IgD-negative memory B cell (primary cell): Measurements from ENCODE around the gene NCF4. TPM values are rescaled to one million over a fixed set of nuclear protein-coding genes. Genes with fewer than 3 reads are reported as not detected.

Experiments used
- H3K27ac Mint-ChIP-seq, 3 donors: one replicate each; pipeline ENCODE4 v1.8.0; 2020 to 2022; ENCODE audit warnings: mild to moderate bottlenecking in 3 of 3, mixed read lengths in 3 of 3, moderate library complexity in 1 of 3
- H3K27me3 Mint-ChIP-seq: one replicate; pipeline ENCODE4 v1.8.0; 2021; ENCODE audit warnings: mixed read lengths
- H3K36me3 Mint-ChIP-seq: one replicate; pipeline ENCODE4 v1.8.0; 2020; ENCODE audit warnings: mild to moderate bottlenecking, mixed read lengths
- H3K4me1 Mint-ChIP-seq, 3 donors: one replicate each; pipeline ENCODE4 v1.8.0; 2020 to 2022; ENCODE audit warnings: mixed read lengths in 3 of 3, mild to moderate bottlenecking in 1 of 3
- H3K4me3 Mint-ChIP-seq, 4 donors: one replicate each; pipeline ENCODE4 v1.8.0; 2020 to 2022; ENCODE audit warnings: mild to moderate bottlenecking in 4 of 4, mixed read lengths in 4 of 4, moderate library complexity in 3 of 4
- H3K9me3 Mint-ChIP-seq, 3 donors: one replicate each; pipeline ENCODE4 v1.8.0; 2020 to 2021; ENCODE audit warnings: mixed read lengths in 3 of 3, mild to moderate bottlenecking in 1 of 3
- polyA plus RNA-seq: library from polyadenylated mRNA; unstranded; fragments of 300-500 nt; fragmentation: Illumina TruSeq; gene quantifications from one replicate; pipeline ENCODE4 v1.2.3, GENCODE V29; 2021

NCF4 gene
- polyA plus RNA-seq = 121 TPM

DNA sequence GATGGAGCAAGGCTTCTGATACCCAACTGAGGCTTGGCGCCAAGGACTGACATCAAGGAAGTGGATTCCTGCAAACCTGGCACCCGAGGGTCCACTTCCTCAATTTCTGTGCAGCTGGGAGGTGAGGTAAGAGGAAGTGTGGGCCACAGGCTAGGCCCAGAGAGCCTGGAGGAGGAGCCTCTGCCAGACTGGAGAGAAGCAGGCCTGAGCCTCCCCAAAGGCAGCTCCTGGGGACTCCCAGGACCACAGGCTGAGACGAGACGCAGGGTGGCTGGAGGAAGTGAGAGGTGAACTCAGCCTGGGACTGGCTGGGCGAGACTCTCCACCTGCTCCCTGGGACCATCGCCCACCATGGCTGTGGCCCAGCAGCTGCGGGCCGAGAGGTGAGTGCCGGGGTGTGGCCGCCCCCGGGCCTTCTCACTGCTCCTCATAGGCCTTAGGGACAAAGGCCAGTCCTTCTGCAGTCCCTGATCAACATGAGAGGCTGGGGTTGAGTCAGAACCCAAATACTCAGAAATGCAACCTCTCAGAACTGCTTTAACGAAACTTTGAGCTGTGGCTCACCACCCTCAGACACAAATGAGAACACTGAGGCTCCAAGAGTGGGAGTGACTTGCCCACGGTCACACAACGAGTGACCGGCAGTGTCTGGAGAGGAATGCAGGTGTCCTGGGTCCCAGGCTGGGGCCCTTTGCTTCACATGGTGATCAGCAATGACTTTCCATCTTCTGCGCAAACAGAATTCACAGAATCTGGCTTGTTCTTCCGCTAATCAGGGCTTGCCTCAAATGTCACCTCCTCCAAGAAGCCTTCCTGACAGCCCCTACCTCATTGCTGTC lies at the start of gene NCF4:
NCF4 (plus strand) TSS at position 186 of the 839 bp plus-strand sequence; CDS start at position 352, 166 bp downstream.
- Mint-ChIP-seq H3K4me3 (peak within 1 kb of the TSS; percentile 81 to 92 (median 87)), H3K27ac (peak within 1 kb of the TSS; percentile 85 to 96 (median 93)), H3K4me1 (peaks cover 40 to 44% (median 40%) of the 10 kb centered on the region in 3 donors), H3K9me3 (no peaks in the 10 kb centered on the region), H3K27me3 (no peaks in the 10 kb centered on the region), H3K36me3 (peaks cover 5% of the 10 kb centered on the region)

DNA sequence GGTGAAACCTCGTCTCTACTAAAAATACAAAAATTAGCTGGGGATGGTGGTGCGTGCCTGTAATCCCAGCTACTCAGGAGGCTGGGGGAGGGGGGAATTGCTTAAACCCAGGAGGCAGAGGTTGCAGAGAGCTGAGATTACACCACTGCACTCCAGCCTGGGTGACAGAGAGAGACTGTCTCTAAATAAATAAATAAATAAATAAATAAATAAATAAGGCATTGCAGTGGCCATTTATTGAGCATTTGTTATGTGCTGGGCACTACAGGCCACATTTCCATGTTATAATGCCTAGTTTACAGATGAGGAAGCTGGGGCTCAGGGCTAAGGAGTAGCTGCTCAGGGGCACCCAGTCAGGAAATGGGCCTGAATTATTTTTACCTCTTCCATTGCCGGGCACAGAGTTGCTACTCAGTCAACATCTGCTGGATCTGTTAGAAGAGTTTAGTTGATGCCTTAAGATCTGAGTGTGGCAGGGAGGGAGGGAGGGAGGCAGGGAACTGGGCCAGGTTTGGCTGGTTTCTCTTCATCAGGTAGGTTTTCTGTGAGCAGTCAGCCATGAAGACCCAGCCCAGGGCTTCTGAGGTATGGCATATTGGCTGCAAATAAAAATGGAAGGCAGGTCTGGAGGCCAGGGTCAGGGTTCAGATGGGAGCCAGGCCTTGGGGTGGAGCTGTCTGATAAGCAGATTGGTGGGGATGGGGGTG lies 49.6 kb upstream of the NCF4 start:
- Mint-ChIP-seq H3K36me3 (no peaks in the 10 kb centered on the region), H3K4me1 (peaks cover 0 to 2% (median 1%) of the 10 kb centered on the region in 3 donors), H3K27me3 (peaks cover 38% of the 10 kb centered on the region), H3K27ac (no peak overlapping the region), H3K4me3 (no peak overlapping the region), H3K9me3 (no peaks in the 10 kb centered on the region)

- H3K27ac Mint-ChIP-seq = no peak overlapping the region
- H3K9me3 Mint-ChIP-seq = no peaks in the 10 kb centered on the region
- H3K4me1 Mint-ChIP-seq = peaks cover 0 to 2% (median 1%) of the 10 kb centered on the region in 3 donors
- peaks cover 1% of the 10 kb centered on the region for H3K36me3 Mint-ChIP-seq
- H3K27me3 Mint-ChIP-seq = peaks cover 59% of the 10 kb centered on the region
- H3K4me3 Mint-ChIP-seq = no peak overlapping the region
These were observed 46.0 kb upstream of the NCF4 start for GRCh38 chr22:36814801-36815200.

DNA sequence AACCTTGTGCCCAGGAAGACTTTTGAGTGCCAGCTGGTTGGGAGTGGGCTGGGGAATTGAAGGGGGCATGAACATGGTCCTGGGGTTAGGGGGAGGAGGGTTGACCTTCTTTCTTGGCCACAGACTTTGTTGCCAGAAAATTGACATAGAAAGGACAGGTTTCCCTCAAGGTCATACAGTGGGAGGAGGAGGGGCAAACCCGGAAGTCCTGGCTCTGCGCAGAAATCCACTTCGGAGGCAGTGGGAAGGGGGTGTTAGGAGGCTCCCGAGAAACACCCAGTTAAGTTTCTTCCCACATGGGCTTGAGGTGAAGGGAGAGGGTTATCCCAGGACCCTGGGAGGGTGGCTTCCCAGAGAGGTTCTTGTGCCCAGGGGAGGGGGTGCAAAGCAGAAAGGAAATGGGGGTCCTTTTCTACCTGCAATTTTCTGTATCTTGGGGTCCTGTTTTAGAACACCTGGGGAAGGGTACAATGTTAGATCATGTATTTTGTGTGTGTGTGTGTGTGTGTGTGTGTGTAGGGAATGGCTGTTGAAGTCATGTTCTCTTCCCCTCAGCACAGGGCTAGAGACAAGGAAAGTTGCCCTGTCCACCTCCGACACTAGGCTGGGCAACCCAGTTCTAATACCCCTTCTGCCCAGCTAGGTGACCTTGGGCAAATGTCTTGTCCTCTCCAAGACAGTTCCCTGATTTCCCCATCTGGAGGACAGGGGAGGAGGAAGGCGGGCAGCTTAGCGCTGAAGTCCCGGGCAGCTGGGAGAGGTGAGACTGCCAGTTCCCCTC lies 45.1 kb upstream of the NCF4 start:
- Mint-ChIP-seq H3K27me3 (peaks cover 56% of the 10 kb centered on the region), H3K9me3 (no peaks in the 10 kb centered on the region), H3K36me3 (peaks cover 1% of the 10 kb centered on the region), H3K4me3 (no peak overlapping the region), H3K27ac (no peak overlapping the region), H3K4me1 (peaks cover 0 to 2% (median 1%) of the 10 kb centered on the region in 3 donors)

GRCh38 chr22:36816339-36816635 lies 44.5 kb upstream of the NCF4 start:
- peaks cover 1% of the 10 kb centered on the region for H3K36me3 Mint-ChIP-seq
- H3K27me3 Mint-ChIP-seq = peaks cover 55% of the 10 kb centered on the region
- no peaks in the 10 kb centered on the region for H3K9me3 Mint-ChIP-seq
- no peak overlapping the region for H3K4me3 Mint-ChIP-seq
- H3K27ac Mint-ChIP-seq = no peak overlapping the region
- H3K4me1 Mint-ChIP-seq = peaks cover 0 to 2% (median 1%) of the 10 kb centered on the region in 3 donors

GRCh38 chr22:36816636-36817524 lies 43.9 kb upstream of the NCF4 start, which contains the start of gene PVALB:
Gene PVALB (minus strand): TSS chr22:36817035. CDS start chr22:36817005, 30 bp downstream.
- no peaks in the 10 kb centered on the region for H3K9me3 Mint-ChIP-seq
- peak within 1 kb of the TSS in 2 of 4 donors; percentile 17 to 52 for H3K4me3 Mint-ChIP-seq
- H3K4me1 Mint-ChIP-seq = peaks cover 0 to 2% (median under 1%) of the 10 kb centered on the region in 3 donors
- H3K27me3 Mint-ChIP-seq = peaks cover 53% of the 10 kb centered on the region
- H3K27ac Mint-ChIP-seq = no peak within 1 kb of the TSS
- H3K36me3 Mint-ChIP-seq = peaks cover 1% of the 10 kb centered on the region

GRCh38 chr22:36817525-36817848 lies 43.3 kb upstream of the NCF4 start:
- Mint-ChIP-seq H3K27ac (no peak overlapping the region), H3K4me3 (peak overlapping the region in 1 of 4 donors; percentile 52), H3K4me1 (peaks cover 0 to 2% (median 0%) of the 10 kb centered on the region in 3 donors), H3K9me3 (no peaks in the 10 kb centered on the region), H3K27me3 (peaks cover 53% of the 10 kb centered on the region), H3K36me3 (peaks cover 1% of the 10 kb centered on the region)

DNA sequence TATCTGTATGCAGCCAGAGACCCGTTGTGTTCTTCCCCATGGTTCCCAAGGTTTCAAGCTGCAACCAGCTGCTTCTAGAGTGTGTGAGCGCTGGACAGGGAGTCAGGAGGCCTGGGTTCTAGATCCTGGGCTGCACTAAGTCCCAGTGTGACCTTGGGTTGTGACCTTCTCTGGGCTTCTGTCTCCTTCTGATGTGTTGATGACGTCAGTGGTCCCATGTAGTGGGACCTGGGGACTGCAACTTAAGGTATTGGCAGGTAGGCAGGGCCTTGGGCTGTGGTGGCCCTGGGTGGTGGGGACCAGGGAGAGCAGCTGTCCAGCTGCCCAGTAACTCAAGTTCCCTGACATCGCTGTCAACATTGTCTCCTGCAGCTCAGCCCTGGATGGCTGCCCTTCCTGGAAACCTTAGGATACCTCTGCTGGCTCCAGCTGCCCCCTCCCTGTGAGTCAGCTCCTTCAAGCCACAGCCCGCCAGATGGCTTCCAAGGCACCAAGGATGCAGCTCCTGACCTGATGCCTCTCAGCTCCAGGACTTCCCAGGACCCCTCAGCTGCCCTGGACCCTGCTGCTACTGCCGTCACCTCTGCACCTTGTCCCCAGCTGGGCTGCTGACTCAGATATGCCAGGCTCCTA lies 42.7 kb upstream of the NCF4 start:
- H3K9me3 Mint-ChIP-seq = no peaks in the 10 kb centered on the region
- no peak overlapping the region for H3K27ac Mint-ChIP-seq
- peaks cover 1% of the 10 kb centered on the region for H3K36me3 Mint-ChIP-seq
- peaks cover 0 to 2% (median 0%) of the 10 kb centered on the region in 3 donors for H3K4me1 Mint-ChIP-seq
- no peak overlapping the region for H3K4me3 Mint-ChIP-seq
- H3K27me3 Mint-ChIP-seq = peaks cover 56% of the 10 kb centered on the region

DNA sequence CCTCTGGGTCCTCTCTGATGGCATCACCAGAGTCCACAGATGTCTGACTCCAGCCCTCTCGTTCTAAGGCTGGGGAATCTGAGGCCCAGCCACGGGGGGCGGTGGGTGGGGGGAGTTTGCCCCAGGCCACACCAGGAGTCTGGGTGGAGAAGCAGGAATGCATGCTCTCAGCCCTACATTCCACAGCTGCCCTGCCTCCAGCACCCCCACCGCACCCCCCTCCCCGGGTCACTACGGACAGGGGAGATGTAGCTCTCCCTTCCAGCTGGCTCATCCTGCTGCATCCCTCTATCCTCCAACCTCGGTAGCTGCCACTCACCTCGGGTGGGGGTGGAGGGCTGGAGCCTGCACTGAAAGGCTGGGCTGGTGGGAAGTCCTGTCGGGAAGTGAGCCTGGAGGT lies 41.7 kb upstream of the NCF4 start:
- H3K4me3 Mint-ChIP-seq = no peak overlapping the region
- peaks cover 52% of the 10 kb centered on the region for H3K27me3 Mint-ChIP-seq
- no peaks in the 10 kb centered on the region for H3K9me3 Mint-ChIP-seq
- no peak overlapping the region for H3K27ac Mint-ChIP-seq
- no peaks in the 10 kb centered on the region for H3K4me1 Mint-ChIP-seq
- peaks cover 1% of the 10 kb centered on the region for H3K36me3 Mint-ChIP-seq

GRCh38 chr22:36822581-36822980 lies 38.2 kb upstream of the NCF4 start:
- Mint-ChIP-seq H3K4me1 (peaks cover 0 to 3% (median 0%) of the 10 kb centered on the region in 3 donors), H3K4me3 (no peak overlapping the region), H3K9me3 (no peaks in the 10 kb centered on the region), H3K36me3 (peaks cover 5% of the 10 kb centered on the region), H3K27me3 (peaks cover 33% of the 10 kb centered on the region), H3K27ac (no peak overlapping the region)

GRCh38 chr22:36823186-36823839 lies 37.5 kb upstream of the NCF4 start:
- Mint-ChIP-seq H3K27ac (no peak overlapping the region), H3K27me3 (peaks cover 28% of the 10 kb centered on the region), H3K36me3 (peaks cover 5% of the 10 kb centered on the region), H3K4me3 (no peak overlapping the region), H3K9me3 (no peaks in the 10 kb centered on the region), H3K4me1 (peaks cover 0 to 3% (median 0%) of the 10 kb centered on the region in 3 donors)

GRCh38 chr22:36824655-36825054 lies 36.2 kb upstream of the NCF4 start:
- peaks cover 24% of the 10 kb centered on the region for H3K27me3 Mint-ChIP-seq
- no peak overlapping the region for H3K4me3 Mint-ChIP-seq
- peaks cover 3% of the 10 kb centered on the region for H3K36me3 Mint-ChIP-seq
- H3K9me3 Mint-ChIP-seq = no peaks in the 10 kb centered on the region
- no peak overlapping the region for H3K27ac Mint-ChIP-seq
- H3K4me1 Mint-ChIP-seq = peaks cover 0 to 3% (median 0%) of the 10 kb centered on the region in 3 donors

GRCh38 chr22:36826262-36826661 lies 34.5 kb upstream of the NCF4 start:
- peaks cover 0 to 4% (median 3%) of the 10 kb centered on the region in 3 donors for H3K4me1 Mint-ChIP-seq

More at GRCh38 chr22:36826262-36826661, 34.5 kb upstream of the NCF4 start:
- Mint-ChIP-seq H3K27me3 (peaks cover 30% of the 10 kb centered on the region), H3K4me3 (no peak overlapping the region), H3K27ac (no peak overlapping the region), H3K36me3 (peaks cover 3% of the 10 kb centered on the region), H3K9me3 (no peaks in the 10 kb centered on the region)
